HG02885 (cell line): ENCODE results near the gene NANOS2.

ENCODE experiments used
- ATAC-seq: cut with Tn5 transposase; IDR thresholded peaks from one replicate; pipeline ENCODE4 v1.9.1; 2021; ENCODE audit warnings: mild to moderate bottlenecking; ENCODE audit not compliant: unreplicated experiment, poor library complexity

NANOS2 gene

GRCh38 chr19:45913874-45914830, at the start of gene NANOS2:
Gene NANOS2, minus strand, starts transcription at chr19:45914778. Its CDS starts 85 bp downstream, at chr19:45914693.
- no peak for ATAC-seq

- ATAC-seq: no peak
Measured at GRCh38 chr19:45962021-45962420, 47.4 kb upstream of the NANOS2 start.

- no peak for ATAC-seq
Measured at GRCh38 chr19:45960595-45961235, 46.1 kb upstream of the NANOS2 start.

GRCh38 chr19:45959517-45960025, 45.0 kb upstream of the NANOS2 start:
- no peak for ATAC-seq

GRCh38 chr19:45958769-45959516, 44.4 kb upstream of the NANOS2 start:
- ATAC-seq: no peak

- ATAC-seq: no peak
Measured at GRCh38 chr19:45958320-45958719, 43.7 kb upstream of the NANOS2 start.

GRCh38 chr19:45955905-45956608, 41.5 kb upstream of the NANOS2 start:
- no peak for ATAC-seq

GRCh38 chr19:45954156-45954555, 39.6 kb upstream of the NANOS2 start:
- no peak for ATAC-seq

GRCh38 chr19:45953676-45954075, 39.1 kb upstream of the NANOS2 start:
- no peak for ATAC-seq

- no peak for ATAC-seq
Measured at GRCh38 chr19:45952686-45953505, 38.3 kb upstream of the NANOS2 start.

GRCh38 chr19:45952341-45952685, 37.7 kb upstream of the NANOS2 start:
- ATAC-seq: no peak

GRCh38 chr19:45947926-45948325, 33.3 kb upstream of the NANOS2 start:
- no peak for ATAC-seq

- ATAC-seq: no peak
Measured at GRCh38 chr19:45940515-45940805, 25.9 kb upstream of the NANOS2 start.

- no peak for ATAC-seq
Measured at GRCh38 chr19:45939792-45940514, 25.4 kb upstream of the NANOS2 start.

GRCh38 chr19:45938733-45939319, 24.2 kb upstream of the NANOS2 start:
- no peak for ATAC-seq

GRCh38 chr19:45935267-45935666, 20.7 kb upstream of the NANOS2 start:
- no peak for ATAC-seq

- ATAC-seq: no peak
Measured at GRCh38 chr19:45934551-45935230, 20.1 kb upstream of the NANOS2 start.

- ATAC-seq: no peak
Measured at GRCh38 chr19:45933759-45934158, 19.2 kb upstream of the NANOS2 start.
